ENCODE measurements around the gene ALPG. TPM values are rescaled to one million over a fixed set of nuclear protein-coding genes. Genes with fewer than 3 reads are reported as not detected.

Gene ALPG
- total RNA-seq (2013; cell fraction: nucleolus; rRNA removed), result not detected in 2 replicates
- not detected in 2 replicates for total RNA-seq (2014; rRNA removed)
- total RNA-seq (2014; rRNA removed; fragmentation: Illumina TruSeq; extraction: Trizol), result not detected in 2 replicates
- total RNA-seq (2021), result not detected in 2 replicates
- polyA plus RNA-seq (2011; ENCODE audit: low read depth), result not detected
- polyA plus RNA-seq (2011; rRNA removed), result not detected in 2 replicates
- polyA plus RNA-seq (2011; cell fraction: cytosol; rRNA removed), result not detected in 2 replicates
- polyA plus RNA-seq (2011; cell fraction: nucleus; rRNA removed), result not detected in 2 replicates
- 0.07 TPM in 1 of 2 replicates, not detected in the other for polyA plus RNA-seq (2012)
- not detected in 2 replicates for polyA plus RNA-seq (2014; fragmentation: Illumina TruSeq; extraction: Trizol)
- polyA plus RNA-seq (2014; fragmentation: Nextera tagmentation; extraction: Ambion mirVana), result not detected
- not detected in 2 replicates for polyA plus RNA-seq (2014; rRNA removed)
- polyA plus RNA-seq (2016; fragmentation: Nextera tagmentation; extraction: Ambion mirVana), result not detected
- polyA minus RNA-seq (2011; rRNA and poly(A)+ RNA removed), result not detected in 2 replicates
- not detected in 2 replicates for polyA minus RNA-seq (2011; cell fraction: cytosol; rRNA and poly(A)+ RNA removed)
- not detected in 2 replicates for polyA minus RNA-seq (2011; cell fraction: nucleus; rRNA and poly(A)+ RNA removed)
- not detected for Bru-seq, nascent RNA
- percentile 15 among the genes with signal in this experiment for BruChase-seq, experiment 1, labeled RNA remaining after a 6-hour chase
- percentile 17 among the genes with signal in this experiment for BruChase-seq, experiment 2, labeled RNA remaining after a 2-hour chase
- long read RNA-seq, experiment 1, result 0 reads
- long read RNA-seq, experiment 2, result 0 reads

GRCh38 chr2:232406556-232407310 lies at the start of gene ALPG:
TSS of gene ALPG (plus strand) at chr2:232406844. CDS start at chr2:232406895, 51 bp downstream.
- Histone ChIP-seq H3K4me3 (no peak within 1 kb of the TSS), H3K27me3 (replicated peaks in 1 of 2; ENCODE audit: control insufficient read depth in 2 of 2, insufficient read depth in 2 of 2, low read length in 1 of 2) (no peaks in the 10 kb centered on the region), H3K4me1 (ENCODE audit: control insufficient read depth, insufficient read depth, low read length) (no peaks in the 10 kb centered on the region), H3K36me3 (ENCODE audit: control insufficient read depth in 2 of 2, insufficient read depth in 2 of 2, low read length in 1 of 2) (no peaks in the 10 kb centered on the region), H3K27ac (ENCODE audit: control insufficient read depth, insufficient read depth) (no peak within 1 kb of the TSS), H3K9ac (ENCODE audit: control insufficient read depth, insufficient read depth, low read length) (no peak within 1 kb of the TSS), H4K20me1 (ENCODE audit: control insufficient read depth, insufficient read depth) (no peaks in the 10 kb centered on the region), H3K4me2 (ENCODE audit: control insufficient read depth, insufficient read depth) (no peak within 1 kb of the TSS), H2AFZ (ENCODE audit: control insufficient read depth, low read depth, low read length) (no peak within 1 kb of the TSS), H3K9me3 (replicated peaks; ENCODE audit: control insufficient read depth, insufficient read depth, low read length) (no peaks in the 10 kb centered on the region), H3K79me2 (ENCODE audit: control insufficient read depth, insufficient read depth, low read length) (no peaks in the 10 kb centered on the region)
- DNase-seq (ENCODE audit: low read depth, low spot score) (no peak), FAIRE-seq (no peak), ATAC-seq (no peak)
- CTCF ChIA-PET, result no interaction called here
- WGBS (ENCODE audit: insufficient coverage, insufficient replicate concordance, low lambda C conversion rate, missing lambda C conversion rate), result 65% methylated on average over 16 of the region's 17 CpGs
- BruUV-seq (replicated peaks), result no TSS peak
- in situ Hi-C loops (cut with MboI), result no loop called here
- RAD21 ChIA-PET (ENCODE audit: unreplicated experiment), result no interaction called here
- intact Hi-C loops (cut with micrococcal nuclease; ENCODE audit: unreplicated experiment), result no loop called here
- POLR2A ChIA-PET, result no interaction called here
- SMC1A ChIA-PET (ENCODE audit: uncharacterized antibody, unreplicated experiment), result no interaction called here
- TF ChIP-seq E2F8 (IDR thresholded peaks at IDR 0.05; ENCODE audit: low read depth, partially characterized antibody) (no peak), SUPT20H (IDR thresholded peaks at IDR 0.05; ENCODE audit: borderline replicate concordance, control insufficient read depth, low read depth, low read length) (no peak), JUNB (IDR thresholded peaks at IDR 0.05) (no peak), E4F1 (IDR thresholded peaks at IDR 0.05; ENCODE audit: borderline replicate concordance, partially characterized antibody) (no peak), ZBTB33 (IDR thresholded peaks at IDR 0.05) (no peak), ZNF24 (IDR thresholded peaks at IDR 0.05) (no peak), RUNX3 (IDR thresholded peaks at IDR 0.05; ENCODE audit: low read length) (no peak), CHD4 (IDR thresholded peaks at IDR 0.05) (no peak), STAT3 (IDR thresholded peaks at IDR 0.05; ENCODE audit: low read depth, low read length) (no peak), TARDBP (IDR thresholded peaks at IDR 0.05; ENCODE audit: borderline replicate concordance) (no peak), ATF3 (IDR thresholded peaks at IDR 0.05; ENCODE audit: borderline replicate concordance, extremely low read depth, low read depth, low read length) (no peak), BACH1 (IDR thresholded peaks at IDR 0.05; ENCODE audit: borderline replicate concordance) (no peak), NFXL1 (IDR thresholded peaks at IDR 0.05; ENCODE audit: borderline replicate concordance) (no peak)

Data from GM12878 (cell line).